HepG2 (cell line): ENCODE results near the gene PML. TPM values are rescaled to one million over a fixed set of nuclear protein-coding genes. Genes with fewer than 3 reads are reported as not detected.
A peak's percentile ranks its signal among the peaks of the same experiment; 100 is the strongest.

ENCODE experiments used
- ATAC-seq: fragments of 200-7000 bp; cut with Tn5 transposase; 3 replicates; pipeline ENCODE4 v1.9.1; 2020; ENCODE audit warnings: mild to moderate bottlenecking, moderate library complexity
- BruUV-seq: library from RNA; stranded (reverse); fragments of 400-500 nt; replicated peaks from 2 replicates; lab custom pipeline; 2021; lab: Mats Ljungman, UMichigan
- CTCF ChIA-PET: fragments of 300-600 bp; formaldehyde crosslinking; extraction: SDS; loops from one replicate; lab custom pipeline; 2021; ENCODE audit warnings: low total read pairs, inconsistent platforms, low intra/inter-chr PET ratio; lab: Yijun Ruan, JAX
- POLR2A ChIA-PET: fragments of 350-600 bp; sonication (Branson Sonifier 250); formaldehyde crosslinking; loops from one replicate; lab custom pipeline; 2020; ENCODE audit warnings: antibody characterized with exemption, inconsistent platforms; lab: Yijun Ruan, JAX
- DNase-seq: peaks from one replicate; pipeline ENCODE4 v3.0.0-alpha.2; 2015; ENCODE audit warnings: low spot score
- FAIRE-seq: peaks from 3 replicates; lab custom pipeline; 2011; peaks lifted over from hg19 to GRCh38; lab: Jason Lieb, UNC
- H2AFZ ChIP-seq: one replicate; pipeline ENCODE4 v1.6.1; 2011; ENCODE audit warnings: low read length, inconsistent platforms
- H3K27ac ChIP-seq: fragments of 300-600 bp; 3 replicates; pipeline ENCODE4 v1.8.0; 2011; ENCODE audit warnings: mixed run types, mild to moderate bottlenecking, mixed read lengths, low read length, inconsistent platforms; ENCODE audit not compliant: insufficient read depth; ENCODE audit errors: extremely low read length
- H3K27me3 ChIP-seq, 2 experiments: fragments of 200-600 bp in 1 of 2; 2 replicates in 1 of 2; 3 replicates in 1 of 2; pipeline versions ENCODE4 v1.6.0 to v1.8.0; 2011; ENCODE audit warnings: low read length in 2 of 2, mild to moderate bottlenecking in 2 of 2, moderate library complexity in 2 of 2, inconsistent platforms in 1 of 2; ENCODE audit not compliant: insufficient read depth in 2 of 2, control insufficient read depth in 1 of 2
- H3K36me3 ChIP-seq, 2 experiments: fragments of 200-600 bp in 1 of 2; replicated peaks in 1 of 2; 2 replicates in 1 of 2; 3 replicates in 1 of 2; pipeline versions ENCODE4 v1.5.1 to v1.8.0; 2011; ENCODE audit warnings: low read length in 2 of 2, inconsistent platforms in 1 of 2; ENCODE audit not compliant: insufficient read depth in 2 of 2, control insufficient read depth in 1 of 2
- H3K4me1 ChIP-seq: 2 replicates; pipeline ENCODE4 v1.5.1; 2012; ENCODE audit warnings: low read length, inconsistent platforms; ENCODE audit not compliant: insufficient read depth
- H3K4me2 ChIP-seq: 2 replicates; pipeline ENCODE4 v1.6.0; 2011; ENCODE audit warnings: low read depth, low read length, inconsistent platforms
- H3K4me3 ChIP-seq, 3 experiments: fragments of 200-600 bp in 1 of 3; sonication (generic), shearing (Covaris generic) in 1 of 3; replicated peaks in 1 of 3; 2 replicates each; pipeline ENCODE4 v1.5.1; 2011 to 2016; ENCODE audit warnings: low read length in 3 of 3, inconsistent platforms in 2 of 3, low read depth in 2 of 3, mild to moderate bottlenecking in 2 of 3, control low read depth in 1 of 3, mixed read lengths in 1 of 3; ENCODE audit not compliant: insufficient read depth in 1 of 3
- H3K79me2 ChIP-seq: one replicate; pipeline ENCODE4 v1.6.1; 2011; ENCODE audit warnings: low read length, inconsistent platforms; ENCODE audit not compliant: insufficient read depth
- H3K9ac ChIP-seq: 2 replicates; pipeline ENCODE4 v1.6.0; 2011; ENCODE audit warnings: mild to moderate bottlenecking, low read depth, low read length, inconsistent platforms; ENCODE audit not compliant: insufficient read depth
- H3K9me3 ChIP-seq: 2 replicates; pipeline ENCODE4 v1.5.1; 2012; ENCODE audit warnings: mild to moderate bottlenecking, low read length
- H4K20me1 ChIP-seq: 2 replicates; pipeline ENCODE4 v1.6.0; 2011; ENCODE audit warnings: inconsistent platforms, mild to moderate bottlenecking, low read length, moderate library complexity; ENCODE audit not compliant: insufficient read depth
- HDAC2 ChIP-seq: sonication (generic); formaldehyde crosslinking; IDR thresholded peaks from 2 replicates; pipeline ENCODE4 v1.4.0; 2020; ENCODE audit warnings: missing genetic modification reagents
- HMGA1 ChIP-seq: sonication (generic); formaldehyde crosslinking; conservative IDR thresholded peaks from 2 replicates; pipeline ENCODE4 v1.4.0; 2020; ENCODE audit warnings: missing genetic modification reagents
- IKZF1 ChIP-seq: fragments of 450-650 bp; IDR thresholded peaks from 2 replicates; pipeline ENCODE4 v1.7.1; 2016
- TRIM22 ChIP-seq: fragments of 450-650 bp; IDR thresholded peaks from 2 replicates; pipeline ENCODE4 v1.6.1; 2017
- ZNF232 ChIP-seq: sonication (generic); formaldehyde crosslinking; IDR thresholded peaks from 2 replicates; pipeline ENCODE4 v1.4.0; 2020; ENCODE audit warnings: missing genetic modification reagents, borderline replicate concordance
- WGBS: methylation state at CpG from one replicate; pipeline ENCODE4 v1.1.6; 2017; ENCODE audit warnings: low lambda C conversion rate; 5-methylcytosine and 5-hydroxymethylcytosine counted together
- in situ Hi-C: cut with HindIII; loops from 2 replicates; pipeline ENCODE4 v1.10.0; 2017; ENCODE audit warnings: low pct_unique_long_range_greater_than_20kb; ENCODE audit not compliant: extremely low pct_ligation_motif_present
- intact Hi-C: fragments of 100-400 bp; cut with micrococcal nuclease; formaldehyde crosslinking; loops from one replicate; pipeline ENCODE4 v1.10.0; 2022; ENCODE audit not compliant: unreplicated experiment
- polyA plus RNA-seq, 8 experiments: library from polyadenylated mRNA; depleted of rRNA in 3 of 8; stranded (reverse) in 7 of 8; unstranded in 1 of 8; fragments of >200 nt; fragmentation: Illumina TruSeq in 4 of 8; extraction: Trizol in 4 of 8; gene quantifications; 2 replicates each; pipeline versions ENCODE4 v1.2.1 to v1.2.3, GENCODE V29; 2011 to 2016; ENCODE audit warnings: low read depth in 4 of 8, missing spikeins in 1 of 8, mixed read lengths in 1 of 8; ENCODE audit not compliant: insufficient read depth in 1 of 8
- total RNA-seq, 5 experiments: library from RNA; depleted of rRNA; stranded (reverse); fragments of >200 nt; fragmentation: Illumina TruSeq; extraction: Trizol; gene quantifications; 2 replicates each; pipeline ENCODE4 v1.2.3, GENCODE V29; 2016; ENCODE audit warnings: low read depth in 1 of 5

Gene PML
- total and polyA plus RNA-seq, 2 of the 13 experiments (the other 11 are each of a cell fraction or from before 2014, with no cell fraction given), result 2.9 to 3.9 TPM

GRCh38 chr15:73951601-73952000, 42.9 kb upstream of the PML start:
- CTCF ChIA-PET, result interaction anchor here (1.1 to 2.1 kb wide), 2 partner anchors 9 to 12 kb away, joined by 3 to 41 read pairs; no protein-coding TSS in a partner anchor

More at GRCh38 chr15:73951601-73952000, 42.9 kb upstream of the PML start:
- TF ChIP-seq TRIM22 (no peak), HDAC2 (CRISPR knock-in tag) (no peak), HMGA1 (CRISPR knock-in tag) (no peak), IKZF1 (no peak), ZNF232 (CRISPR knock-in tag) (0 out of 2 replicates have a peak, but pooled peaks have one; percentile 2)
- 52% methylated on average over 11 of the region's 13 CpGs for WGBS
- ATAC-seq (peak; percentile 43), DNase-seq (no peak), FAIRE-seq (no peak)
- Histone ChIP-seq H3K4me2 (peak overlapping the region; percentile 61), H3K36me3 (no peaks in the 10 kb centered on the region), H3K4me1 (peaks cover 9% of the 10 kb centered on the region), H2AFZ (no peak overlapping the region), H3K79me2 (no peaks in the 10 kb centered on the region), H3K27ac (no peak overlapping the region), H3K9ac (peak overlapping the region; percentile 39; the same call in 1 of the 2 replicates), H3K27me3 (peaks cover 2 to 28% of the 10 kb centered on the region in 2 experiments; a peak in 4 of 5 replicates), H3K4me3 (peak overlapping the region in 1 of 3 experiments; percentile 20; a peak in 2 of 6 replicates), H4K20me1 (no peaks in the 10 kb centered on the region), H3K9me3 (no peaks in the 10 kb centered on the region)
- in situ Hi-C loops (no loop called here), intact Hi-C loops (loop anchor here (1.0 kb wide), 1 partner anchor 13 kb away; no protein-coding TSS in a partner anchor)
- BruUV-seq, result no TSS peak
- POLR2A ChIA-PET, result interaction anchor here (0.6 kb wide), 1 partner anchor 21 kb away, joined by 3 read pairs; no protein-coding TSS in a partner anchor
